MCF 10A (cell line): ENCODE results near the gene SRRM3. TPM values are rescaled to one million over a fixed set of nuclear protein-coding genes. Genes with fewer than 3 reads are reported as not detected.
"Not testable (repeated sequence)": the region's sequence is repeated elsewhere in the genome, so short reads cannot be mapped to it uniquely, and the experiment has no call there.

Experiments
- BruUV-seq: library from RNA; stranded (reverse); fragments of 400-500 nt; replicated peaks from 2 replicates; lab custom pipeline; 2021; lab: Mats Ljungman, UMichigan
- CTCF ChIA-PET: fragments of 300-600 bp; sonication (Branson Sonifier 250); formaldehyde crosslinking; extraction: SDS; loops from one replicate; lab custom pipeline; 2021; ENCODE audit warnings: antibody characterized with exemption, inconsistent platforms; lab: Yijun Ruan, JAX
- POLR2A ChIA-PET: fragments of 300-600, 350-650 bp; sonication (Branson Sonifier 250); formaldehyde crosslinking; extraction: SDS; loops from one replicate; lab custom pipeline; 2020; ENCODE audit warnings: antibody characterized with exemption, inconsistent platforms; lab: Yijun Ruan, JAX
- DNase-seq: peaks from one replicate; pipeline ENCODE4 v3.0.0-alpha.2; 2018; ENCODE audit not compliant: unreplicated experiment
- H3K27ac Mint-ChIP-seq: one replicate; pipeline ENCODE4 v1.8.0; 2022; ENCODE audit warnings: mild to moderate bottlenecking, low read depth, mixed read lengths; ENCODE audit not compliant: unreplicated experiment
- H3K27me3 Mint-ChIP-seq: one replicate; pipeline ENCODE4 v1.8.0; 2022; ENCODE audit warnings: mixed read lengths; ENCODE audit not compliant: insufficient read depth, unreplicated experiment
- H3K36me3 Mint-ChIP-seq: one replicate; pipeline ENCODE4 v1.8.0; 2022; ENCODE audit warnings: mild to moderate bottlenecking, moderate library complexity, mixed read lengths; ENCODE audit not compliant: insufficient read depth, unreplicated experiment
- H3K4me1 Mint-ChIP-seq: one replicate; pipeline ENCODE4 v1.8.0; 2022; ENCODE audit warnings: mixed read lengths; ENCODE audit not compliant: insufficient read depth, unreplicated experiment
- H3K4me3 Mint-ChIP-seq: one replicate; pipeline ENCODE4 v1.8.0; 2022; ENCODE audit warnings: mild to moderate bottlenecking, moderate library complexity, mixed read lengths; ENCODE audit not compliant: unreplicated experiment
- H3K9me3 Mint-ChIP-seq: one replicate; pipeline ENCODE4 v1.8.0; 2022; ENCODE audit warnings: mixed read lengths; ENCODE audit not compliant: unreplicated experiment
- CTCF ChIP-seq: fragments of 200-600 bp; IDR thresholded peaks from one replicate; pipeline ENCODE4 v1.8.0; 2022; ENCODE audit warnings: antibody characterized with exemption, mild to moderate bottlenecking; ENCODE audit not compliant: unreplicated experiment
- intact Hi-C: fragments of 100-400 bp; cut with micrococcal nuclease; formaldehyde crosslinking; loops from 2 replicates; pipeline ENCODE4 v1.14.1; 2022
- total RNA-seq: library from RNA; stranded (reverse); gene quantifications from 2 replicates; pipeline ENCODE4 v1.2.3, GENCODE V29; 2022

Gene SRRM3
- total RNA-seq, 1 experiment from 2014 or later = 0.70 TPM

DNA sequence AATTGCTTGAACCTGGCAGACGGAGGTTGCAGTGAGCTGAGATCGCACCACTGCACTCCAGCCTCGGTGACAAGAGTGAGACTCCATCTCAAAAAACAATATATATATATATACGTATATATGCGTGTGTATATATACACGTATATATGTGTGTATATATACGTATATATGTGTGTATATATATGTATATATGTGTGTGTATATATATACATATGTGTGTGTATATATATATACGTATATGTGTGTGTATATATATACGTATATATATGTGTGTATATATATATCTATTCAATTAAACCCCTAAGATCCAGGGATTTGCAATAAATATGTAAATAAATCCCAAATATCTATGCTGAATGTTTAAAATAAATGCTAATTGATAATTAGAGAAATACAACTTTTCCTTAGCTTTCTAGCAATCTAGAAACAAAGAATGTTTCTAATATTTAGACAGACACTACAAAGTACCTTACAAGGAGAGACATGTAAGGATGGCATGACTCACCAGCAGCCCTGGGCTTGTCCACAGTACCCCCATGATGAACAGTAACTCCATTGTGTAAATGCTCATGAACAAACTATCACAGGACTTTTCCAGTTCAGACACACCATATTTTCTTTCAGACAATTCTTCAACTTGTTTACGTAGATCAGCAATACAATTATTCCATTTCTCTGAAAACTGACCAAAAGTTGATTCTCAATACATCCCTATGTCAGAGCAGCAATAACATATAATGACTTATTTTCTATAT is 39.1 kb upstream of the SRRM3 start:
- POLR2A ChIA-PET = interaction anchor here (0.7 to 0.8 kb wide), 2 partner anchors 114 to 140 kb away, joined by 3 to 5 read pairs; partner anchors contain the start of gene MDH2
- H3K4me1 Mint-ChIP-seq, H3K9me3 Mint-ChIP-seq, BruUV-seq, H3K4me3 Mint-ChIP-seq, H3K36me3 Mint-ChIP-seq, H3K27me3 Mint-ChIP-seq, intact Hi-C loops, H3K27ac Mint-ChIP-seq: not testable (repeated sequence)
- CTCF ChIA-PET = interaction anchor here (0.7 kb wide), 1 partner anchor 425 kb away, joined by 3 read pairs; no protein-coding TSS in a partner anchor
- DNase-seq = peak; percentile 25

GRCh38 chr7:76163812-76164211 is 37.9 kb upstream of the SRRM3 start:
- intact Hi-C loops, BruUV-seq, POLR2A ChIA-PET, H3K4me3 Mint-ChIP-seq, H3K27me3 Mint-ChIP-seq, H3K4me1 Mint-ChIP-seq, DNase-seq, H3K27ac Mint-ChIP-seq, H3K36me3 Mint-ChIP-seq, H3K9me3 Mint-ChIP-seq: not testable (repeated sequence)
- CTCF ChIA-PET = interaction anchor here (0.7 kb wide), 1 partner anchor 426 kb away, joined by 3 read pairs; no protein-coding TSS in a partner anchor

- Mint-ChIP-seq H3K36me3 (peaks cover 6% of the 10 kb centered on the region), H3K27me3 (no peaks in the 10 kb centered on the region), H3K4me1 (no peaks in the 10 kb centered on the region), H3K4me3 (no peak overlapping the region), H3K9me3 (no peaks in the 10 kb centered on the region), H3K27ac (no peak overlapping the region)
- DNase-seq = no peak
- intact Hi-C loops = no loop called here
- ChIA-PET POLR2A (interaction anchor here (1.6 to 1.7 kb wide), 3 partner anchors 118 to 131 kb away, joined by 7 to 10 read pairs (median 9); partner anchors contain the start of genes MDH2 and STYXL1), CTCF (interaction anchor here (0.6 to 1.2 kb wide), 2 partner anchors 148 to 215 kb away, joined by 4 to 5 read pairs; no protein-coding TSS in a partner anchor)
- no TSS peak for BruUV-seq
- TF ChIP-seq CTCF = no peak
These were observed 36.4 kb upstream of the SRRM3 start for GRCh38 chr7:76165106-76165972.

- TF ChIP-seq CTCF = no peak
- Mint-ChIP-seq H3K27me3 (no peaks in the 10 kb centered on the region), H3K4me3 (peak overlapping the region; percentile 74), H3K27ac (peak overlapping the region; percentile 94), H3K36me3 (peaks cover 6% of the 10 kb centered on the region), H3K4me1 (no peaks in the 10 kb centered on the region), H3K9me3 (no peaks in the 10 kb centered on the region)
- intact Hi-C loops = loop anchor here (1.0 kb wide), 1 partner anchor 97 kb away; no protein-coding TSS in a partner anchor
- peak; percentile 1 for DNase-seq
- CTCF ChIA-PET = interaction anchor here (0.5 to 2.8 kb wide), 6 partner anchors 11 to 152 kb away, joined by 3 to 21 read pairs (median 4); no protein-coding TSS in a partner anchor
- BruUV-seq = TSS peak; percentile 98
- POLR2A ChIA-PET = interaction anchor here (0.7 to 1.7 kb wide), 10 partner anchors 10 to 199 kb away, joined by 3 to 10 read pairs (median 4); partner anchors contain the start of genes MDH2 and STYXL1
These were observed 35.7 kb upstream of the SRRM3 start for GRCh38 chr7:76165973-76166403.
